Calu3 (cell line): ENCODE measurements around the gene SRMS. TPM values are rescaled to one million over a fixed set of nuclear protein-coding genes. Genes with fewer than 3 reads are reported as not detected.
A peak's percentile ranks its signal among the peaks of the same experiment; 100 is the strongest.

ENCODE experiments used
- BruUV-seq: library from RNA; stranded (reverse); fragments of 400-500 nt; replicated peaks from 2 replicates; lab custom pipeline; 2021; lab: Mats Ljungman, UMichigan
- CTCF ChIA-PET: fragments of 300-600 bp; sonication (Branson Sonifier 250); formaldehyde crosslinking; loops from one replicate; lab custom pipeline; 2022; ENCODE audit warnings: antibody characterized with exemption; lab: Charles Lee
- DNase-seq: peaks from one replicate; pipeline ENCODE4 v3.0.0; 2022
- H3K27ac Mint-ChIP-seq: one replicate; pipeline ENCODE4 v1.8.0; 2022; ENCODE audit warnings: mixed read lengths; ENCODE audit not compliant: unreplicated experiment
- H3K27me3 Mint-ChIP-seq: one replicate; pipeline ENCODE4 v1.8.0; 2022; ENCODE audit warnings: mixed read lengths; ENCODE audit not compliant: unreplicated experiment
- H3K36me3 Mint-ChIP-seq: one replicate; pipeline ENCODE4 v1.8.0; 2022; ENCODE audit warnings: mild to moderate bottlenecking, moderate library complexity, mixed read lengths; ENCODE audit not compliant: insufficient read depth, unreplicated experiment
- H3K4me1 Mint-ChIP-seq: one replicate; pipeline ENCODE4 v1.8.0; 2022; ENCODE audit warnings: mild to moderate bottlenecking, low read depth, mixed read lengths; ENCODE audit not compliant: unreplicated experiment
- H3K4me3 Mint-ChIP-seq: one replicate; pipeline ENCODE4 v1.8.0; 2022; ENCODE audit warnings: mild to moderate bottlenecking, low read depth, moderate library complexity, mixed read lengths; ENCODE audit not compliant: unreplicated experiment
- H3K9me3 Mint-ChIP-seq: one replicate; pipeline ENCODE4 v1.8.0; 2022; ENCODE audit warnings: low read depth, mixed read lengths; ENCODE audit not compliant: unreplicated experiment
- intact Hi-C: fragments of 100-400 bp; cut with micrococcal nuclease; formaldehyde crosslinking; loops from one replicate; pipeline ENCODE4 v1.10.0; 2022; ENCODE audit not compliant: unreplicated experiment
- total RNA-seq: library from RNA; stranded (reverse); gene quantifications from 2 replicates; pipeline ENCODE4 v1.2.3, GENCODE V29; 2022
- TF ChIP-seq, protein P1 (sequence below): fragments of 200-600 bp; IDR thresholded peaks from one replicate; pipeline ENCODE4 v1.8.0; 2022; ENCODE audit warnings: antibody characterized with exemption; ENCODE audit not compliant: unreplicated experiment

Gene SRMS
- total RNA-seq, 1 experiment from 2014 or later = not detected

DNA sequence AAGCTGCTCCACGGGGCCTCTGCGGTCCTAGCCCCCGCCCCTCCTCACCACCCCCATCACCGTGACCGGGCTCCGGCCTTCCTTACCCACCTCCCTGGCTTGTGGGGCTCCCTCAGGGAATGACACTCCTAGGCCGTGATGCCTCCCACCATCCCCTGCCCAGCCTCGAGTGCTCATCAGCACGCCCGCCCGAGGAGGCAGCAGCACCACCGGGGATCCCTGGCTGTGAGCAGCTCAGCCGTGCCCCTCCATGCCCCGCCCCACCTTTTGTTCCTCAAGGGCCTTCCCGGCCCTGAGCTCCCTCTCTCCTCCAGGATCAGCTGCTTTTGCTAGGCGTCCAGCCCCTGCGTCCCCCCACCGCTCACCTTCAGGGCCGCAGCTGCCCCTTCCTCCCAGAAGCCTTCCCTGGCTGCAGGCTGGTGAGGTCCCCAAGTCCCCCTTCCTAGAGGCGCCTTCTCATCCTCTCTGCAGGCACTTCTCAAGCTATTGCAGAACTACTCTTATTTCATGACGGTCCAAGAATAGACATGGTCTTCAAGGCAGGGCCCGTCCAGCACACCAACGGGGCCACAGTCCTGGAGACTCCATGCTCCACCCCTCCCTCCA is 9.4 kb upstream of the SRMS start:
- no peak for DNase-seq
- Mint-ChIP-seq H3K27me3 (peaks cover 8% of the 10 kb centered on the region), H3K4me1 (no peaks in the 10 kb centered on the region), H3K4me3 (no peak overlapping the region), H3K36me3 (peaks cover 75% of the 10 kb centered on the region), H3K27ac (no peak overlapping the region), H3K9me3 (peaks cover 2% of the 10 kb centered on the region)
- TF ChIP-seq, protein P1, sequence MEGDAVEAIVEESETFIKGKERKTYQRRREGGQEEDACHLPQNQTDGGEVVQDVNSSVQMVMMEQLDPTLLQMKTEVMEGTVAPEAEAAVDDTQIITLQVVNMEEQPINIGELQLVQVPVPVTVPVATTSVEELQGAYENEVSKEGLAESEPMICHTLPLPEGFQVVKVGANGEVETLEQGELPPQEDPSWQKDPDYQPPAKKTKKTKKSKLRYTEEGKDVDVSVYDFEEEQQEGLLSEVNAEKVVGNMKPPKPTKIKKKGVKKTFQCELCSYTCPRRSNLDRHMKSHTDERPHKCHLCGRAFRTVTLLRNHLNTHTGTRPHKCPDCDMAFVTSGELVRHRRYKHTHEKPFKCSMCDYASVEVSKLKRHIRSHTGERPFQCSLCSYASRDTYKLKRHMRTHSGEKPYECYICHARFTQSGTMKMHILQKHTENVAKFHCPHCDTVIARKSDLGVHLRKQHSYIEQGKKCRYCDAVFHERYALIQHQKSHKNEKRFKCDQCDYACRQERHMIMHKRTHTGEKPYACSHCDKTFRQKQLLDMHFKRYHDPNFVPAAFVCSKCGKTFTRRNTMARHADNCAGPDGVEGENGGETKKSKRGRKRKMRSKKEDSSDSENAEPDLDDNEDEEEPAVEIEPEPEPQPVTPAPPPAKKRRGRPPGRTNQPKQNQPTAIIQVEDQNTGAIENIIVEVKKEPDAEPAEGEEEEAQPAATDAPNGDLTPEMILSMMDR = no peak
- CTCF ChIA-PET = interaction anchor here (0.5 to 0.8 kb wide), 2 partner anchors 18 to 33 kb away, joined by 3 to 4 read pairs; no protein-coding TSS in a partner anchor
- no TSS peak for BruUV-seq
- intact Hi-C loops = no loop called here

- intact Hi-C loops = no loop called here
- CTCF ChIA-PET = no interaction called here
- no peak for DNase-seq
- Mint-ChIP-seq H3K4me1 (no peaks in the 10 kb centered on the region), H3K27me3 (peaks cover 8% of the 10 kb centered on the region), H3K36me3 (peaks cover 64% of the 10 kb centered on the region), H3K4me3 (no peak overlapping the region), H3K27ac (no peak overlapping the region), H3K9me3 (peaks cover 2% of the 10 kb centered on the region)
- TF ChIP-seq, protein P1 = no peak
- no TSS peak for BruUV-seq
Measured at GRCh38 chr20:63555661-63556381, 8.3 kb upstream of the SRMS start.

GRCh38 chr20:63554361-63555278 is 7.1 kb upstream of the SRMS start:
- peaks cover 55% of the 10 kb centered on the region for H3K36me3 Mint-ChIP-seq
- no peaks in the 10 kb centered on the region for H3K9me3 Mint-ChIP-seq
- TF ChIP-seq, protein P1 = no peak
- intact Hi-C loops = no loop called here
- no peak overlapping the region for H3K4me3 Mint-ChIP-seq
- H3K4me1 Mint-ChIP-seq = no peaks in the 10 kb centered on the region
- no peak overlapping the region for H3K27ac Mint-ChIP-seq
- no TSS peak for BruUV-seq
- no peak for DNase-seq
- CTCF ChIA-PET = no interaction called here
- H3K27me3 Mint-ChIP-seq = peaks cover 8% of the 10 kb centered on the region

DNA sequence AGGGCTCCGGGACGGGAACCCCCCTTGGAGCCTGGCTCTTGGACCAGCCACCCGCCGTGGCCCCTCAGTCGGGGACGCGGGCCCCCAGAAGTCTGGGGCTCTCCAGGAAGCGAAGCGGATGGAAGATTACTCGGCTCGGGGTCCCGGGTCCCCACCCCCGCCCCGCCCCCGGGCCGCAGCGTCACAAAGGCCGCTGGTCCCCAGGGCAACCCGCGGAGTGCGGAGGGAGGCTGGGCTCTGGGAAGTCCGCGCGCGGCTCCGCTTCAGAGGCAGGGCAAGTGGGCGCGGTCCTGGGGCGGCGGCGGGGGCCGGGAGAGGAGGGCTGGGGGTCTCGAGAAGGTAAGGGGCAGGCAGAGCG is 6.4 kb upstream of the SRMS start, which contains the start of gene FNDC11:
TSS of gene FNDC11 (plus strand) at position 227 of the 358 bp plus-strand sequence. CDS start 1,505 bp downstream, outside the sequence.
- BruUV-seq = no TSS peak
- H3K4me1 Mint-ChIP-seq = no peaks in the 10 kb centered on the region
- CTCF ChIA-PET = no interaction called here
- peak within 1 kb of the TSS; percentile 44 for H3K27ac Mint-ChIP-seq
- H3K4me3 Mint-ChIP-seq = peak within 1 kb of the TSS; percentile 46
- H3K27me3 Mint-ChIP-seq = peaks cover 8% of the 10 kb centered on the region
- TF ChIP-seq, protein P1 = no peak
- intact Hi-C loops = no loop called here
- H3K9me3 Mint-ChIP-seq = no peaks in the 10 kb centered on the region
- DNase-seq = no peak
- H3K36me3 Mint-ChIP-seq = peaks cover 50% of the 10 kb centered on the region
